K562 (cell line): ENCODE results near the gene DEPDC4. TPM values are rescaled to one million over a fixed set of nuclear protein-coding genes. Genes with fewer than 3 reads are reported as not detected.

Experiments
- ARNT ChIP-seq, 2 experiments: fragments of 450-650 bp; IDR thresholded peaks; 2 replicates each; pipeline ENCODE4 v1.6.1; 2016; ENCODE audit warnings: mild to moderate bottlenecking in 1 of 2
- CC2D1A ChIP-seq: fragments of 450-650 bp; IDR thresholded peaks from 2 replicates; pipeline ENCODE4 v1.6.1; 2017; ENCODE audit warnings: mild to moderate bottlenecking
- ERF ChIP-seq: fragments of 450-650 bp; formaldehyde crosslinking; IDR thresholded peaks from 2 replicates; pipeline ENCODE4 v1.4.0; 2020; ENCODE audit warnings: mild to moderate bottlenecking, mixed read lengths
- ETS1 ChIP-seq: conservative IDR thresholded peaks from 2 replicates; pipeline ENCODE4 v1.6.1; 2011; ENCODE audit warnings: low read depth, mild to moderate bottlenecking, low read length; ENCODE audit not compliant: control insufficient read depth
- FOXK1 ChIP-seq: sonication (generic); formaldehyde crosslinking; IDR thresholded peaks from 2 replicates; pipeline ENCODE4 v1.8.0; 2022; ENCODE audit warnings: missing genetic modification reagents, mild to moderate bottlenecking, borderline replicate concordance
- HMGN3 ChIP-seq: IDR thresholded peaks from 2 replicates; pipeline ENCODE4 v1.6.1; 2011; ENCODE audit warnings: borderline replicate concordance, low read depth, mild to moderate bottlenecking, mixed read lengths, low read length; ENCODE audit not compliant: insufficient read length; ENCODE audit errors: extremely low read depth
- HOMEZ ChIP-seq: fragments of 250-450 bp; sonication (Bioruptor Pico); IDR thresholded peaks from 2 replicates; pipeline ENCODE4 v1.4.0; 2020; ENCODE audit warnings: mild to moderate bottlenecking, moderate library complexity
- NR0B1 ChIP-seq: fragments of 450-650 bp; IDR thresholded peaks from one replicate; pipeline ENCODE4 v1.6.1; 2018; ENCODE audit warnings: mild to moderate bottlenecking, moderate library complexity; ENCODE audit not compliant: partially characterized antibody
- POLR3A ChIP-seq: IDR thresholded peaks from 2 replicates; pipeline ENCODE4 v1.6.1; 2011; ENCODE audit warnings: borderline replicate concordance, mild to moderate bottlenecking, moderate library complexity; ENCODE audit not compliant: insufficient read length, insufficient read depth; ENCODE audit errors: extremely low read depth
- PTTG1 ChIP-seq: fragments of 450-650 bp; IDR thresholded peaks from 2 replicates; pipeline ENCODE4 v1.6.1; 2016; ENCODE audit warnings: low read depth, mild to moderate bottlenecking, missing genetic modification characterization, missing compliant biosample characterization
- TBL1XR1 ChIP-seq, 2 experiments: IDR thresholded peaks; 2 replicates each; pipeline ENCODE4 v1.6.1; 2012; ENCODE audit warnings: improper control_type of control experiment in 2 of 2, low read length in 2 of 2, mild to moderate bottlenecking in 1 of 2
- TSC22D4 ChIP-seq: fragments of 450-650 bp; IDR thresholded peaks from 2 replicates; pipeline ENCODE4 v1.6.1; 2016; ENCODE audit warnings: missing genetic modification characterization, missing biosample characterization, control low read depth
- XRCC5 ChIP-seq: fragments of 200-400 bp; formaldehyde crosslinking; IDR thresholded peaks from 2 replicates; pipeline ENCODE4 v1.6.1; 2017; ENCODE audit warnings: low read depth, mild to moderate bottlenecking, low read length
- ZBTB11 ChIP-seq, 3 experiments: fragments of 200-800 bp in 1 of 3; fragments of 250-450 bp in 1 of 3; fragments of 450-650 bp in 1 of 3; sonication (Bioruptor Pico) in 1 of 3; sonication (Bioruptor generic) in 1 of 3; formaldehyde crosslinking in 1 of 3; IDR thresholded peaks; 2 replicates each; pipeline versions ENCODE4 v1.6.1 to v1.8.0; 2016 to 2022; ENCODE audit warnings: mild to moderate bottlenecking in 2 of 3, missing genetic modification characterization in 2 of 3, missing compliant biosample characterization in 1 of 3, moderate library complexity in 1 of 3
- ZBTB43 ChIP-seq: sonication (generic); formaldehyde crosslinking; IDR thresholded peaks from 2 replicates; pipeline ENCODE4 v1.8.0; 2023; ENCODE audit warnings: mild to moderate bottlenecking, missing genetic modification reagents
- ZNF212 ChIP-seq: fragments of 450-650 bp; formaldehyde crosslinking; IDR thresholded peaks from 2 replicates; pipeline ENCODE4 v1.4.0; 2020; ENCODE audit warnings: mild to moderate bottlenecking
- ZNF224 ChIP-seq: sonication (generic); formaldehyde crosslinking; IDR thresholded peaks from 2 replicates; pipeline ENCODE4 v1.8.0; 2022; ENCODE audit warnings: mild to moderate bottlenecking, missing genetic modification reagents
- polyA plus RNA-seq, 8 experiments: library from polyadenylated mRNA; depleted of rRNA in 4 of 8; stranded (reverse) in 5 of 8; unstranded in 3 of 8; fragments of >200 nt; fragmentation: Nextera tagmentation in 2 of 8; fragmentation: Illumina TruSeq in 1 of 8; extraction: Ambion mirVana in 2 of 8; extraction: Trizol in 1 of 8; gene quantifications; 2 replicates each; pipeline versions ENCODE4 v1.2.1 to v1.2.3, GENCODE V29; 2011 to 2014; ENCODE audit warnings: inconsistent platforms in 1 of 8, missing spikeins in 1 of 8
- total RNA-seq, 7 experiments: library from RNA; depleted of rRNA in 6 of 7; stranded (reverse); fragments of >200 nt in 6 of 7; fragmentation: Illumina TruSeq in 2 of 7; extraction: Trizol in 2 of 7; gene quantifications; 2 replicates each; pipeline versions ENCODE4 v1.2.1 to v1.2.3, GENCODE V29; 2011 to 2021; ENCODE audit warnings: low replicate concordance in 1 of 7

Gene DEPDC4
- total and polyA plus RNA-seq, 9 of the 15 experiments (the other 6 are each of a cell fraction or from before 2014, with no cell fraction given), result 3.6 to 13.2 (median 7.4) TPM

GRCh38 chr12:100199347-100200149 lies 67.3 kb downstream of the DEPDC4 start (continued):
- TF ChIP-seq ZBTB43 (CRISPR knock-in tag) (no peak), HOMEZ (CRISPR knock-in tag) (no peak), ZNF224 (no peak), POLR3A (no peak), ARNT (IDR thresholded peaks at IDR 0.05) (no peak), TBL1XR1 (IDR thresholded peaks at IDR 0.05; ENCODE audit: low read length in 2 of 2) (no peak), ZBTB11 (CRISPR knock-in tag; IDR thresholded peaks at IDR 0.05) (peak in 1 of 3 experiments; percentile 5; a peak in 1 of 6 replicates), ETS1 (peak; percentile 43; the same call in 1 of the 2 replicates), XRCC5 (no peak), HMGN3 (no peak), PTTG1 (tag) (no peak), ERF (CRISPR knock-in tag) (no peak), ZNF212 (no peak), FOXK1 (CRISPR knock-in tag) (0 out of 2 replicates have a peak, but pooled peaks have one; percentile 54), NR0B1 (no peak), CC2D1A (no peak), TSC22D4 (tag) (no peak)
